Uterus (tissue), 2 donors: ENCODE measurements around the gene KLF3.

Source experiments
- POLR2A ChIP-seq, 2 donors: fragments of 450-650 bp; IDR thresholded peaks; one replicate each; pipeline ENCODE4 v1.6.1; 2016; ENCODE audit warnings: antibody characterized with exemption in 2 of 2, mild to moderate bottlenecking in 1 of 2, moderate library complexity in 1 of 2
- TF ChIP-seq, protein P1 (sequence below), 4 experiments: fragments of 200-600 bp in 2 of 4; fragments of 450-650 bp in 2 of 4; sonication (generic) in 2 of 4; IDR thresholded peaks; one replicate each; pipeline ENCODE4 v1.5.1; 2016 to 2019; ENCODE audit warnings: antibody characterized with exemption in 4 of 4, mild to moderate bottlenecking in 2 of 4, moderate library complexity in 1 of 4

DNA sequence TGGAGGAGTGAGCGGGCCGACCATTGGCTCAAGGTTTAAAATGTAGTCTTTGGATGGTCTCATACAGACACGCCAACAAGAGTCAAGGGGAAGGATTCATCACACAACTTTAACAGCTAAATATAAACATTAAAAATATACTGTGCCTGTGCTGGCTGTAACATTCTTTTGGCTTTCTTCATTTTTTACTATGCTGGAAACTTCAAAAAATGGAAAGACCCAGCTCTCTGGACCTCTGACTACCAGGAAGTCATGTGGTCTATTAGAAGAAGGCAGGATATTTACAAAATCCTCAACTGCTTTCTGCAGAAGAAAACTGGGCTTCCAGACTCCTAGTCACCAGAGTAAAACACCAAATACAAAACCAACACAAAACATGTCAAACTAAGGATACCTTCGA, 49.8 kb upstream of the KLF3 start:
- no peak for TF ChIP-seq POLR2A (IDR thresholded peaks at IDR 0.05)
- TF ChIP-seq, protein P1, sequence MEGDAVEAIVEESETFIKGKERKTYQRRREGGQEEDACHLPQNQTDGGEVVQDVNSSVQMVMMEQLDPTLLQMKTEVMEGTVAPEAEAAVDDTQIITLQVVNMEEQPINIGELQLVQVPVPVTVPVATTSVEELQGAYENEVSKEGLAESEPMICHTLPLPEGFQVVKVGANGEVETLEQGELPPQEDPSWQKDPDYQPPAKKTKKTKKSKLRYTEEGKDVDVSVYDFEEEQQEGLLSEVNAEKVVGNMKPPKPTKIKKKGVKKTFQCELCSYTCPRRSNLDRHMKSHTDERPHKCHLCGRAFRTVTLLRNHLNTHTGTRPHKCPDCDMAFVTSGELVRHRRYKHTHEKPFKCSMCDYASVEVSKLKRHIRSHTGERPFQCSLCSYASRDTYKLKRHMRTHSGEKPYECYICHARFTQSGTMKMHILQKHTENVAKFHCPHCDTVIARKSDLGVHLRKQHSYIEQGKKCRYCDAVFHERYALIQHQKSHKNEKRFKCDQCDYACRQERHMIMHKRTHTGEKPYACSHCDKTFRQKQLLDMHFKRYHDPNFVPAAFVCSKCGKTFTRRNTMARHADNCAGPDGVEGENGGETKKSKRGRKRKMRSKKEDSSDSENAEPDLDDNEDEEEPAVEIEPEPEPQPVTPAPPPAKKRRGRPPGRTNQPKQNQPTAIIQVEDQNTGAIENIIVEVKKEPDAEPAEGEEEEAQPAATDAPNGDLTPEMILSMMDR (IDR thresholded peaks at IDR 0.05): no peak
